DND-41 (cell line): Measurements from ENCODE around the gene SNPH.

Experiments used
- EZH2 ChIP-seq: IDR thresholded peaks from 3 replicates; pipeline ENCODE4 v1.6.1; 2012; ENCODE audit warnings: borderline replicate concordance, low read depth, mild to moderate bottlenecking, moderate library complexity, low read length, inconsistent platforms; ENCODE audit not compliant: severe bottlenecking
- TF ChIP-seq, protein P1 (sequence below): IDR thresholded peaks from 2 replicates; pipeline ENCODE4 v1.5.1; 2012; ENCODE audit warnings: borderline replicate concordance, low read length, moderate library complexity, mild to moderate bottlenecking; ENCODE audit not compliant: poor library complexity, severe bottlenecking; ENCODE audit errors: extremely low read depth

DNA sequence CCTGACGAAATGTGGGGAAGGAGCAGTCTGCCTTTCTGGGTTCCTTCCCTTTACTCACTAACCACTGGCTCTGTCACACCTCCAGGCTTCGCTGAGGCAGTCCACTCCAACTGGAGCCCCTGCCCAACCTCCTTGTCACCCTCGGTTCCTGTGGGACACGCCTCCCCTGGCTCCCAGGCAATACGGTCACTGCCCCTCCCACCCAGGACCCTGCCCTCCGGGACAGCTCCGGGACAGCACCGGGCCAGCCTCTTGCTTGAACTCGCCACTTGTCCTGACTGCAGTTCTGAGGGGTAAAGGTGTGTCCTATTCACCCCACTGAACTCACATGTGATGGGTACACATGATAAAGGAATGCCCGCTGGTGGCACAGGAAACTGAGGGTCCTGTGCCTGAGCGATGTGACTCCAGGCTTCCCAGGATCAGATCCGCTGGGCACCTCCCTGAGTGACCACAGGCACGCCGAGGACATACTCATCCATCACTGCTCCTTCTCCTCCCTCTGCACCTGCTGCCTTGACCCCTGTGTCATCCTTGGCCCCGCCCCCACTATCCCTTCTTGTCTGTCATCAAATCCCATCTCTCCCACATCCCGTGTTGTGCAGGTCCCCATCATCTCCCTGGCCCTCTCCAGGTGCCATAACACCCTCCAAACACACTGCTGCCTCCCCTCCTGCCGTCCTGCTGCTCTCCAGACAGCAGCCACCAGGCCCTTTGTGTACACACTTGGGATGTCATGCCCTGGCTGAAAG, 55.0 kb downstream of the SNPH start:
- TF ChIP-seq, protein P1, sequence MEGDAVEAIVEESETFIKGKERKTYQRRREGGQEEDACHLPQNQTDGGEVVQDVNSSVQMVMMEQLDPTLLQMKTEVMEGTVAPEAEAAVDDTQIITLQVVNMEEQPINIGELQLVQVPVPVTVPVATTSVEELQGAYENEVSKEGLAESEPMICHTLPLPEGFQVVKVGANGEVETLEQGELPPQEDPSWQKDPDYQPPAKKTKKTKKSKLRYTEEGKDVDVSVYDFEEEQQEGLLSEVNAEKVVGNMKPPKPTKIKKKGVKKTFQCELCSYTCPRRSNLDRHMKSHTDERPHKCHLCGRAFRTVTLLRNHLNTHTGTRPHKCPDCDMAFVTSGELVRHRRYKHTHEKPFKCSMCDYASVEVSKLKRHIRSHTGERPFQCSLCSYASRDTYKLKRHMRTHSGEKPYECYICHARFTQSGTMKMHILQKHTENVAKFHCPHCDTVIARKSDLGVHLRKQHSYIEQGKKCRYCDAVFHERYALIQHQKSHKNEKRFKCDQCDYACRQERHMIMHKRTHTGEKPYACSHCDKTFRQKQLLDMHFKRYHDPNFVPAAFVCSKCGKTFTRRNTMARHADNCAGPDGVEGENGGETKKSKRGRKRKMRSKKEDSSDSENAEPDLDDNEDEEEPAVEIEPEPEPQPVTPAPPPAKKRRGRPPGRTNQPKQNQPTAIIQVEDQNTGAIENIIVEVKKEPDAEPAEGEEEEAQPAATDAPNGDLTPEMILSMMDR = no peak
- TF ChIP-seq EZH2 = no peak
